T-helper 1 cell treated with Interleukin-12 subunit alpha and Interleukin-12 subunit beta and Interleukin-4 antibody, amounts not matched to agents 30 μg/mL and 1 μg/mL, for 36 hours (primary cell): ENCODE measurements around the gene PCNP.
"Not testable (repeated sequence)": the region's sequence is repeated elsewhere in the genome, so short reads cannot be mapped to it uniquely, and the experiment has no call there.

Experiments used
- H3K27ac Mint-ChIP-seq: one replicate; pipeline ENCODE4 v1.8.0; 2021; ENCODE audit warnings: mild to moderate bottlenecking, mixed read lengths
- H3K27me3 Mint-ChIP-seq: one replicate; pipeline ENCODE4 v1.8.0; 2021; ENCODE audit warnings: low read depth, mixed read lengths
- H3K36me3 Mint-ChIP-seq: one replicate; pipeline ENCODE4 v1.8.0; 2021; ENCODE audit warnings: low read depth, mixed read lengths
- H3K4me1 Mint-ChIP-seq: one replicate; pipeline ENCODE4 v1.8.0; 2021; ENCODE audit warnings: low read depth, mixed read lengths
- H3K4me3 Mint-ChIP-seq: one replicate; pipeline ENCODE4 v1.8.0; 2021; ENCODE audit warnings: mild to moderate bottlenecking, moderate library complexity, mixed read lengths
- H3K9me3 Mint-ChIP-seq: one replicate; pipeline ENCODE4 v1.8.0; 2021; ENCODE audit warnings: mixed read lengths

Gene PCNP

DNA sequence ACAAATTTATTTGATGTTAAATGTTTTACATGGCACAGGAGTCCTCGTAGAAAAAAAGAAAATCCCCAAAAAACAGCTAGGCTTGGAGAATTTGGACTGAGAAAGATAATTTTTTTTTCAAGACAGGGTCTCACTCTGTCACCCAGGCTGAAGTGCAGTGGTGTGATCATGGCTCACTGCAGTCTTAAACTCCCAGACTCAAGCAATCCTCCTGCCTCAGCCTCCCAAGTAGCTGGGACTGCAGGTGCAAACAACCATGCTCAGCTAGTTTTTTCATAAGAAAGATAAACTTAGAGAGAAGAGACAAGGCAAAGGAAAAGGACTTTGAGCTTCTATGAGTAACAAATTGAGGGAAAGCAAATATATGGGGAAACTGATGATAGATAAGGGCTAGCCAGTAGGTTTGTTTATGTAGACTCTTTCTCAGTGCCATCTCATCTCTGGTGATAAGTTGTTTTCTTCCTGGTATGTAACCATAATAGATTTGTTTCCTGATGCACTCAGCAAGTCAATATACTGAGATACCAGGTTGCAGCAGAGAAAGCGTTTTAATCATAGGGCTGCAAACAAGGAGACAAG is 25.4 kb upstream of the PCNP start:
- Mint-ChIP-seq H3K4me3 (no peak overlapping the region), H3K36me3 (no peaks in the 10 kb centered on the region), H3K9me3 (no peaks in the 10 kb centered on the region), H3K27me3 (no peaks in the 10 kb centered on the region), H3K4me1 (peaks cover 11% of the 10 kb centered on the region), H3K27ac (no peak overlapping the region)

DNA sequence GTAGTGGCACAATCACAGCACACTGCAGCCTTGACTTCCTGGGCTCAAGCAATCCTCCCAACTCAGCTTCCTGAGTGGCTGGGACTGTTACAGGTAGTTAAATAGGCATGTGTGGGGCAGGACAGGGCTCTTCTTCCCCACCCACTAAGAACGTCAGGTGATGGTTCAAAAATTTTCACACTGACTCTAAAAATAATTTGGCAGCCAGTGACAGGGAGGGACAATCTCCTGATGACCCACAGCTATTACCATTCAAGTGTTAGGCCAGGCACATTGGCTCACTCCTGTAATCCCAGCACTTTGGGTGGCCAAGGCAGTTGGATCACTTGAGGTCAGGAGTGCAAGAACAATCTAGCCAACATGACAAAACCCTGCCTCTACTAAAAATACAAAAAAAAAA is 24.5 kb upstream of the PCNP start:
- Mint-ChIP-seq H3K4me3 (no peak overlapping the region), H3K27ac (no peak overlapping the region), H3K4me1 (peaks cover 4% of the 10 kb centered on the region), H3K9me3 (no peaks in the 10 kb centered on the region), H3K27me3 (no peaks in the 10 kb centered on the region), H3K36me3 (no peaks in the 10 kb centered on the region)

DNA sequence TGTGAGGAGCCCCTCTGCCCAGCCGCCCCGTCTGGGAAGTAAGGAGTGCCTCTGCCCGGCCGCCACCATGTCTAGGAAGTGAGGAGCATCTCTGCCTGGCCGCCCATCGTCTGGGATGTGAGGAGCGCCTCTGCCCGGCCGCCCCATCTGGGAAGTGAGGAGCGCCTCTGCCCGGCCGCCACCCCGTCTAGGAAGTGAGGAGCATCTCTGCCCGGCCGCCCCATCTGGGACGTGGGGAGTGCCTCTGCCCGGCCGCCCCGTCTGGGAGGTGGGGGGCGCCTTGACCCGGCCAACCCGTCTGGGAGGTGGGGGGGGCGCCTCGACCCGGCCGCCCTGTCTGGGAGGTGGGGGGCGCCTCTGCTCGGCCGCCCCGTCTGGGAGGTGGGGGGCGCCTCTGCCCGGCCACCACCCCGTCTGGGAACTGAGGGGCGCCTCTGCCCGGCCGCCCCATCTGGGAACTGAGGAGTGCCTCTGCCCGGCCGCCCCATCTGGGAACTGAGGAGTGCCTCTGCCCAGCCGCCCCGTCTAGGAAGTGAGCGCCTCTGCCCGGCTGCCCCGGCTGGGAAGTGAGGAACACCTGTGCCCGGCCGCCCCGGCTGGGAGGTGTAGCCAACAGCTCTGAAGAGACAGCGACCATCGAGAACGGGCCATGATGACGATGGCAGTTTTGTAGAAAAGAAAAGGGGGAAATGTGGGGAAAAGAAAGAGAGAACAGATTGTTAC is 22.5 kb upstream of the PCNP start:
- H3K9me3 Mint-ChIP-seq, H3K4me3 Mint-ChIP-seq, H3K36me3 Mint-ChIP-seq, H3K27me3 Mint-ChIP-seq, H3K4me1 Mint-ChIP-seq, H3K27ac Mint-ChIP-seq: not testable (repeated sequence)

DNA sequence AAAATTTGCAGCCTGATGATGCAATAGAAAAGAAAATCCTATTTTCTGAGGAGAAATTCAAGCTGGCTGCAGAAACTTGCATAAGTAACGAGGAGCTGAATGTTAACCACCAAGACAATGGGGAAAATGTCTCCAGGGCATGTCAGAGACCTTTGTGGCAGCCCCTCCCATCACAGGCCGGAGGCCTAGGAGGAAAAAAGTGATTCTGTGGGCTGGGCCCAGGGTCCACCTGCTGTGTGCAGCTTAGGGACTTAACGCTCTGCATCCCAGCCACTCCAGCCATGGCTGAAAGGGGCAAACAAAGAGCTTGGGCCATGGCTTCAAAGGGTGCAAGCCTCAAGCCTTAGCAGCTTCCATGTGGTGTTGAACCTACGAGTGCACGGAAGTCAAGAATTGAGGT is 20.6 kb upstream of the PCNP start:
- not testable (repeated sequence) for H3K4me3 Mint-ChIP-seq, H3K36me3 Mint-ChIP-seq

DNA sequence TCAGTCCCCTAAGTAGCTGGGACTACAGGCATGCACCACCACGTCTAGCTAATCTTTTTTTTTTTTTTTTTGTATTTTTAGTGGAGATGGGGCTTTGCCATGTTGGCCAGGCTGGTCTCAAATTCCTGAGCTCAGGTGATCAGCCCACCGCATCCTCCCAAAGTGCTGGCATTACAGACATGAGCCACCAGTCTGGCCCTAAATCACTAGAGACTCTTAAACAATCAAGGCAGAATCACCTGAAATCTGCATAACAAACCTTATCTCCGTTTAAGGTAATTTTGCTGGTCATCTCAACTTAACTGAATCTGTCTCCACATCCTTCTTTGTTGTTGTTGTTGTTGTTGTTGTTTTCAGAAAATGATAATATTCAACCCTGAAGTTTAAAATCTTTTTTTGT is 17.9 kb upstream of the PCNP start:
- H3K4me3 Mint-ChIP-seq, result no peak overlapping the region
- no peak overlapping the region for H3K27ac Mint-ChIP-seq
- H3K4me1 Mint-ChIP-seq, result peaks cover 4% of the 10 kb centered on the region
- H3K27me3 Mint-ChIP-seq, result peaks cover 14% of the 10 kb centered on the region
- peaks cover 4% of the 10 kb centered on the region for H3K36me3 Mint-ChIP-seq
- H3K9me3 Mint-ChIP-seq, result no peaks in the 10 kb centered on the region

More for the DNA sequence above, 20.6 kb upstream of the PCNP start:
- not testable (repeated sequence) for H3K27ac Mint-ChIP-seq, H3K4me1 Mint-ChIP-seq, H3K9me3 Mint-ChIP-seq
- peaks cover 14% of the 10 kb centered on the region for H3K27me3 Mint-ChIP-seq

DNA sequence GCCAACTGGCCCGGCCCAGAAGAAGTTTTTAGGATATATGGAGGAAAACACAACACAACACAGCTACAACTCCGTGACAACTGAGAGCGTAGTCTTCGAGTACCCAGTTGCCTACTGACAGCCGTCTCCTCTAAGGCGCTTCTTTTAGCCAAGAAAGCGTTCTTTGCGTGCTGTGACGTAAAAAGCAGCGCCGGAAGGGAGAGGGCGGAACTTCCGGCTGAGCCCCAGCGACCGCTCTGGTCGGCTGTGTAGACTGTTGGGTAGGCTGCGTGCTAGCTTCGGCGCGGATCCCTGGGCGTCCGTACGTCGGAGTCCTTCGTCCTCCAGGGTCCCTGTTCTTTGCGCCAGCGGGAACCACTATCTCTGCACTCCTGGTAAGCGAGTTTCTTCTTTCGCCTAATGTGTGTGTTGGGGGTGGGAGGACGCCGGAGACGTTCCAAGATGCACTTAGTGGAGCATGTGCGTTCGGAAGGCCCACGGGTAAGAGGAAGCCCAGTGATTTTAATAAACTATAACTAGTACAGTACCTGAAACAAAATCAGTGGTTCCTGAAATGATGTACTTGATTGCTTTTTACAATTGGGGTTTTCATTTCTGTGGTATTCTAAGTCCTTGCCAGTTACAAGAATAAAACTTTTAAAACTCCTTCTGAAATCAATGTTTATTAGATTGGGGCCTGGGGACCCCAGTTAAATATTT is 12.2 kb upstream of the PCNP start, which contains the start of gene TRMT10C:
TRMT10C (plus strand) TSS at position 239 of the 699 bp plus-strand sequence. CDS start 2,914 bp downstream, outside the sequence.
- H3K36me3 Mint-ChIP-seq, result peaks cover 33% of the 10 kb centered on the region
- peaks cover 2% of the 10 kb centered on the region for H3K27me3 Mint-ChIP-seq
- peak within 1 kb of the TSS; percentile 97 for H3K27ac Mint-ChIP-seq

DNA sequence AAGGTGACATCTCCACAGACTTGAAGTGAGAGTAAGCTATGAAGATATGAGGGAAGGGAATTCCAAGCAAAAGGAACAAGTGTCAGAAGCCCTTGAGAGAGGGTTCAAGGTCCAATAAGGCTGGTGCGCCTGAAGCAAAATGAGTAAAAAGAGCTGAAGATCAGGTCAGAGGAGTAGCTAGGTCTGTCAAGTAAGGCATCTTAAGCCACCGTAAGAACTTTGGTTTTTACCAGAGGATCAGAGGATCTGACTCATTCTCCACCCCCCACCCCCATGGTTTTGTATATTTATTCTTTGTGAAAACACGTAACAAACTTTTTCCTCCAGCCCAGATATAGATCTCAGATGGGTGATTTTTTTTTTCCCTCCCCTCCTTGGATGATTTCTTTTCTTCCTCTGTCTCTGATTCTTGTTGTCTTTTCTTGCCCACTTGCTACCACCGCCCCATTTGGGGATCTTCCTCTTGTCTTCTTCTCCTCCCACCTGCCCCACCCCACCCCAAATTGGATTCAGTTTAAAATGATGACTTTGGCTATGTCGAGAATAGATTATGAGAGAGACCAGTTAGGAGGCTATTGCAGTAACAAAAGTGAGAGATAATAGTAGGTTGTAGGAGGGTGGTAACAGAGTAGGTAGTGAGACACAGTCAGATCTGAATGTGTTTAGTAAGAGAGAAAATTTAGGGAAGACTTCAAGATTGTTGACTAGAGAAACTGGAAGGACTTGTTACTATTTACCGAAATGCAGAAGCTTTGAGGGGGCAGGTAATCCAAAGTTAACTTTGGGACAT is 6.3 kb upstream of the PCNP start:
- Mint-ChIP-seq H3K36me3 (peaks cover 34% of the 10 kb centered on the region), H3K27me3 (no peaks in the 10 kb centered on the region), H3K27ac (peak overlapping the region; percentile 38), H3K4me1 (peaks cover 36% of the 10 kb centered on the region), H3K4me3 (no peak overlapping the region), H3K9me3 (no peaks in the 10 kb centered on the region)

More for the DNA sequence above, 12.2 kb upstream of the PCNP start, which contains the start of gene TRMT10C:
- no peaks in the 10 kb centered on the region for H3K9me3 Mint-ChIP-seq
- H3K4me3 Mint-ChIP-seq, result peak within 1 kb of the TSS; percentile 97
- peaks cover 22% of the 10 kb centered on the region for H3K4me1 Mint-ChIP-seq

DNA sequence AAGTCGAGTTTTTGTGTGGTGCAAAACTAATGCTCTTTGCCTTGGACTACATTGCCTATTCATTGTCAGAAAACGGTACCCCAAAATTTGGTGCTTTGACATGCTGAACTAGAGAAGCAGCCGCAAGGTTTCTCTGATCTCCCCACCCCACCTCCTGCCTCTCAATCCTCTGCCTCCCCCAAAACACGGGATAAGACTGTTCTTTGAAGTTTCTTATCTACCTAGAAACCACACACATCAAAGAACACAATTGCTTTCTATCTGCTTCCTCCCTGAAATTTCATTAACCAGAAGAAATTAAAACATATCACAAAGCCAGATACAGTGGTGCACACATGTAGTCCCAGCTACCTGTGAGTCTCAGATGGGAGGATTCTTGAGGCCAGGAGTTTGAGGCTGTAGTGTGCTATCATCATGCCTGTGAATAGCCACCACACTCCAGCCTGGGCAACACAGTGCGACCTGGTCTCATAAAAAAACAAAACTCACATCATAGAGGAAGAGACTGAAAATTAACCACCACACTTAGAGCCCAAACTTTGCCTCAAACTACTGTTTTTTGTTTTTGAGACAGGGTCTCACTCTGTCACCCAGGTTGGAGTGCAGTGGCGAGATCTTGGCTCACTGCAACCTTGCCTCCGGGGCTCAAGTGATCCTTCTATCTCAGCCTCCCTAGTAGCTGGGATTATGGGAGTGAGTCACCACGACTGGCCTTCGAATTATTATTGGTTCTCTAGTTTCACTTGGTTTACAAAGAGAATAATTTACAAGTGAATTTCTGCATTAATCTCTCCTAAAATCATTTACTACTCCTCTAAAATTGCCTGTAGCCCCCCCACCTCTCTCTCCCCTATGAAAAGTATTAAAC is 2.7 kb upstream of the PCNP start:
- Mint-ChIP-seq H3K36me3 (peaks cover 16% of the 10 kb centered on the region), H3K27ac (peak overlapping the region; percentile 18), H3K4me3 (peak overlapping the region; percentile 9), H3K27me3 (no peaks in the 10 kb centered on the region), H3K4me1 (peaks cover 36% of the 10 kb centered on the region), H3K9me3 (no peaks in the 10 kb centered on the region)

DNA sequence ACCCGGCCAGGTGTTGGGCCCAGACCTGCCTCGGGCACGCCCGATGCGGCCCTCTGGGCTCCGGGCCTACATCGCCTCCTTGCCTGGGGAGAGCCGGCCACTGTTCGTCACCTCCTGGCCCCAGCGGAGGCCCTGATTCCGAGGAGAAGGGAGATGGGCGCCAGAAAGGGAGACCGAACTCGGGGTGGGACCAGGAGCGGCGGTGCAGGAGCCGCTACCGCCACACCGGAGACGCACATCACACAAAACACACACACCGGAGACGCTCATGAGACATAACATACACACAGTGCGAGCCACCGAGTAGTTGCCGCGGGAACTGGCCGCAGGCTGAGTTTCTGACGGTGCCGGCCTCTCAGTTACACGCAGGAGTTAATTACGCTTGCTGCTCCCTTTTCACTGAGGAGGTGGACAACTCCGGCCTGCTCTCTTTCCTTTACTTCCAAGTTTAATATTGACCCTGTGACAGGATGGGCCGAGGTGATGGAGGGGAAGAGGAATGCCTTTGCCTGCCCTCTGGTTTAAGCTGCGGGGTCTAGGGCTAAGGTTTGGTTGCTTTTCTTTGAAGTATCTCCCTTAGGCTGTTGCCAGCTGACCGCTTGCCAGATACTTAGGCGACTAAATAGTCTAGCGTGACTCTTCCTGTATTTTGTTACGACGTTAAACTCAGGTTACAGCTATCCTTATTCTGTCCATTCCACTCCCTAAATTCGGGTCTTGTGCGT is 570 bp downstream of the PCNP start:
- H3K27me3 Mint-ChIP-seq, result no peaks in the 10 kb centered on the region
- peak overlapping the region; percentile 97 for H3K4me3 Mint-ChIP-seq
- peak overlapping the region; percentile 99 for H3K27ac Mint-ChIP-seq
- H3K4me1 Mint-ChIP-seq, result peaks cover 35% of the 10 kb centered on the region
- H3K36me3 Mint-ChIP-seq, result peaks cover 10% of the 10 kb centered on the region
- no peaks in the 10 kb centered on the region for H3K9me3 Mint-ChIP-seq

DNA sequence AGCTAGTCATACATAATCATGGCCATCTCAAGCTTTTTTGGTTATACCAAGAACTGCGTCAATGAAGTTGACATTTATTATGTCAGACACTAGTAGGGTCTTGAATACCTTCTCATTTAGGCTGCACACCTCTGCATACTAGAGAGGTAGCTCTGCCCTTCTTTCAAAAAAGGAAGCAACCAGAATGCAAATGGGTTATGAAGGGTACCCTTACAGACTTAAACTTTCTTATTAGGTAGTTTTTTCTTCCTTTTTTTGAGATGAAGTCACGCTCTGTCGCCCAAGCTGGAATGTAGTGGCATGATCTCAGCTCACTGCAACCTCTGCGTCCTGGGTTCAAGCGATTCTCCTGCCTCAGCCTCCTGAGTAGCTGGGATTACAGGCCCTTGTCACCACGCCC is 3.3 kb downstream of the PCNP start:
- Mint-ChIP-seq H3K4me3 (no peak overlapping the region), H3K27ac (no peak overlapping the region), H3K4me1 (peaks cover 34% of the 10 kb centered on the region), H3K27me3 (no peaks in the 10 kb centered on the region), H3K9me3 (no peaks in the 10 kb centered on the region), H3K36me3 (peaks cover 16% of the 10 kb centered on the region)

DNA sequence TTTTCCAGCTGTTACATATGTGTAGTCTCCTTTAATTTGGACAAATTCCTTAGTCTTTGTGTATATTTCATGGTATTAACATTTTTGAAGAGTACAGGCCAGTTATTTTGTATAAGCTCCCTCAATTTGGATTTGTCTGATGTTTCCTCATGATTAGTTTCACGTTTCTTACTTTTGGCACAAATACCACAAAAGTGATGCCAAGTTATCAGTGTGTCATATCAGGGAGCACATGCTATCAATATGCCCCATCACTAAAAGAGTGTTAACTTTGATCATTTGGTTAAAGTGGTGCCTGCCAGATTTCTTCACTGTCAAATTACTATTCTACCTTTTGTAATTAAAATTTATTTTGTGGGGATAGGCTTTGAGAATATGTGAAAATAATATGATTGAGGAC is 14.6 kb downstream of the PCNP start:
- H3K27me3 Mint-ChIP-seq, result no peaks in the 10 kb centered on the region
- no peaks in the 10 kb centered on the region for H3K9me3 Mint-ChIP-seq
- H3K4me1 Mint-ChIP-seq, result peaks cover 14% of the 10 kb centered on the region
- peaks cover 42% of the 10 kb centered on the region for H3K36me3 Mint-ChIP-seq
- no peak overlapping the region for H3K4me3 Mint-ChIP-seq
- no peak overlapping the region for H3K27ac Mint-ChIP-seq

DNA sequence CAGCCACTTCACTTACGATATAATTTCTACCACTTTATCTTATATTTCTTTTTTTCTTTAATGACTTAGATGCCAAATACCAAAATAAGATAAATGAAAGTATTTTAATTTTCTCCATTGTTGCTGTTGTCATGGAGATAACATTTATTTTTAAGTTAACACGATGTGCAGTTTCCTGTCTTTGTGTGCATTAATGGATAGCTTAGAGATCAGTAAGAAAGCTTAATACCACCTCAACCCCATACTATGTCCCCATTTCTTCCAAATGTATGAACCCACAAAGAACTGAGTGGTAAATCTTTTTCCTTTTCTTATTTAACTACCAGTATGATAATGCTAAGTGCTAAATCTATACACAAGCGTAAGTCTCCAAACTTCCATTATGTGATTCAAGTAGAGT is 17.1 kb downstream of the PCNP start:
- Mint-ChIP-seq H3K9me3 (no peaks in the 10 kb centered on the region), H3K27ac (no peak overlapping the region)

DNA sequence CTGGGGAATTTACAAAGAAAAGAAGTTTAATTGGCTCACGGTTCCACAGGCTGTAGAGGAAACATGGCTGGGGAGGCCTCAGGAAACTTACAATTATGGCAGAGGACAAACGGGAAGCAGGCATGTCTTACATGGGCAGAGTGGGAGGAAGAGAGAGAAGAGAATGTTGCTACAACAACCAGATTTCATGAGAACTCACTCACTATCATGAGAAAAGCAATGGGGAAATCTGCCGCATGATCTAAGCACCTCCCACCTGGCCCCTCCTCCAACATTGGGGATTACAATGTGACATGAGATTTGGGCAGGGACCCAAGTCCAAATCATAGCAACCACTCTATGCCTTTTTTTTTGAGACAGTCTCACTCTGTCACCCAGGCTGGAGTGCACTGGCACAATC is 28.8 kb downstream of the PCNP start:
- peaks cover 11% of the 10 kb centered on the region for H3K36me3 Mint-ChIP-seq

More for the DNA sequence above, 17.1 kb downstream of the PCNP start:
- no peak overlapping the region for H3K4me3 Mint-ChIP-seq
- peaks cover 17% of the 10 kb centered on the region for H3K4me1 Mint-ChIP-seq
- no peaks in the 10 kb centered on the region for H3K27me3 Mint-ChIP-seq
- H3K36me3 Mint-ChIP-seq, result peaks cover 39% of the 10 kb centered on the region

More for the DNA sequence above, 28.8 kb downstream of the PCNP start:
- Mint-ChIP-seq H3K27ac (no peak overlapping the region), H3K4me3 (no peak overlapping the region), H3K27me3 (no peaks in the 10 kb centered on the region), H3K9me3 (no peaks in the 10 kb centered on the region), H3K4me1 (no peaks in the 10 kb centered on the region)
